Neural cell (in vitro differentiated cells): ENCODE measurements around the gene HAUS6.

Experiments used
- CTCF ChIP-seq: fragments of 450-650 bp; IDR thresholded peaks from 2 replicates; pipeline ENCODE4 v1.5.1; 2014; ENCODE audit warnings: antibody characterized with exemption, mild to moderate bottlenecking, moderate library complexity; ENCODE audit not compliant: poor library complexity, severe bottlenecking
- EP300 ChIP-seq: fragments of 450-650 bp; conservative IDR thresholded peaks from 2 replicates; pipeline ENCODE4 v1.6.1; 2014; ENCODE audit warnings: antibody characterized with exemption, mild to moderate bottlenecking, moderate library complexity; ENCODE audit not compliant: poor library complexity, severe bottlenecking
- EZH2 ChIP-seq: fragments of 200-600, 300-800 bp; shearing (Covaris generic), sonication (generic); IDR thresholded peaks from 2 replicates; pipeline ENCODE4 v1.6.1; 2014; ENCODE audit warnings: antibody characterized with exemption, low read length, borderline replicate concordance, mild to moderate bottlenecking; ENCODE audit not compliant: insufficient read depth, poor library complexity, severe bottlenecking
- MXI1 ChIP-seq: fragments of 450-650 bp; conservative IDR thresholded peaks from 2 replicates; pipeline ENCODE4 v1.6.1; 2014; ENCODE audit warnings: antibody characterized with exemption, mild to moderate bottlenecking; ENCODE audit not compliant: poor library complexity, severe bottlenecking
- POLR2AphosphoS5 ChIP-seq: IDR thresholded peaks from 2 replicates; pipeline ENCODE4 v1.6.1; 2012
- RAD21 ChIP-seq: fragments of 450-650 bp; conservative IDR thresholded peaks from 2 replicates; pipeline ENCODE4 v1.6.1; 2014; ENCODE audit warnings: antibody characterized with exemption, mild to moderate bottlenecking, moderate library complexity
- REST ChIP-seq: IDR thresholded peaks from 2 replicates; pipeline ENCODE4 v1.6.1; 2012; ENCODE audit warnings: borderline replicate concordance
- SMC3 ChIP-seq: fragments of 450-650 bp; conservative IDR thresholded peaks from 2 replicates; pipeline ENCODE4 v1.6.1; 2014; ENCODE audit warnings: antibody characterized with exemption, mild to moderate bottlenecking, moderate library complexity; ENCODE audit not compliant: poor library complexity
- TAF1 ChIP-seq: IDR thresholded peaks from 2 replicates; pipeline ENCODE4 v1.6.1; 2012; ENCODE audit warnings: low read depth

GRCh38 chr9:19102631-19103345 lies at the start of gene HAUS6:
- TF ChIP-seq CTCF, result peak; percentile 53
- no peak for TF ChIP-seq EZH2
- peak; percentile 41 for TF ChIP-seq EP300
- TF ChIP-seq REST, result peak; percentile 34
- no peak for TF ChIP-seq RAD21
- peak; percentile 85 for TF ChIP-seq POLR2AphosphoS5
- TF ChIP-seq SMC3, result peak; percentile 57
- peak; percentile 26 for TF ChIP-seq TAF1
- TF ChIP-seq MXI1, result peak; percentile 97
